ENCODE results near the gene C5AR2. TPM values are rescaled to one million over a fixed set of nuclear protein-coding genes. Genes with fewer than 3 reads are reported as not detected.
"Not testable (repeated sequence)": the region's sequence is repeated elsewhere in the genome, so short reads cannot be mapped to it uniquely, and the experiment has no call there.

C5AR2 gene
- not detected for polyA plus RNA-seq (2012; ENCODE audit: insufficient read depth, insufficient read length)

DNA sequence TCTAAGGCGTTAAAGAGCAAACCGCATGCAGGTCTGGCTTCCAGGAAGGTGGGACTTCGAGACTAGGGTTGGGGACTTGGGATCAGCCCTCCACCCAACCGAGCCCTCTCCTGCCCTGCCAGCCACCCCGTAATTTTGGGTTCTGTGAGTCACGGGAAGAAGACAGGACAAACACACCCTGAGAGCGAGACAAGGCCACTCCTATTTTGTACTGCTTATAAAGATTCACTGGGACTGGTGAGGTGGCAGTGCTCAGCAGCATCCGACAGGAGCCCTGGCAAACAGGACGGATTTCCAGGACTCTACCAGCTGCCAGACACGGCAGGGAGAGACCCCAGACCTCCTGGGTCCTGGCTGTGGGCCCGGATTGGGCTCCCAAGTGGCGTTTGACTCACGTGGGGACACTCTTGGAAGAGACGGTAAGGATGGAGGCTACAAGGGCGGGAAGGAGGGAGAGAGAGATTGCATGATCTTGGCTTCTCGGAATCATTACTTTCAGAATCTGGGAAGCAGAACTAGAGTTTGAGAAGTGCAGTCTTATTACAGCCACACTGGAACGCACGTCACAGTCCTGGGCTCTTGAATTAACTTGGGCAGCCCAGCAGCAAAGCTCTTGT lies at the start of gene C5AR2:
Gene C5AR2, plus strand, starts transcription at position 245 of the 617 bp plus-strand sequence. CDS start 8,625 bp downstream, outside the sequence.
- no peak within 1 kb of the TSS for H3K4me3 ChIP-seq (ENCODE audit: low read length)
- no peak for DNase-seq (ENCODE audit: low read depth, low spot score)

DNA sequence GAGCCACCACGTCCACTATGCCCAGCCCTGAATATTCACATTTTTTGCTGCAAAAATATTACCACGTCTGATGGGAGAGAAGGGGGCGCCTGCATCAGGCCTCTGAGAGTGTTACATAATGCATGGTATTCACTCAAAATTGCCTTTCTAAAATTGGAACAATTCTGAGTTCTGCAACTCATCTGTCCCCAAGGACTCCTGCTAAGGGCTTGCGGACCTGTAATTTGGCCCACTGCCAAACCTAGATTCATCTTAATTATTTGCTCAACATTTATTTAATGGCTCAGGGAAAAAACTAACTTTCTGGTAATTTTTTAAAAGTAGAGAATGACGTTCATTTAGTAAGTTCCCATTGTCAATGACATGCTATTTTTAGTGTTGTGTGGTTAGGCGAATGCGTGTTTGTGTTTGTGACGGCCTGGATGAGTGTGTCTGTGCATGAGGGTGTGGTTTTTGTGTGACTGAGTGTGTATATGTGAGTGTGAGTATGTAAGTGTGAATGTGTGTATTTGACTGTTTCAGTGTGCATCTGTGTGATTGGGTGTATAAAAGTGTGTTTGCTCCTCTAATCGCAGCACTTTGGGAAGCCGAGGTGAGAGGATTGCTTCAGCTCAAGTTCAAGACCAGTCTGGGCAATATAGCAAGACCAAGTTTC lies 48.4 kb upstream of the C5AR2 start:
- DNase-seq (ENCODE audit: low read depth, low spot score), result no peak

DNA sequence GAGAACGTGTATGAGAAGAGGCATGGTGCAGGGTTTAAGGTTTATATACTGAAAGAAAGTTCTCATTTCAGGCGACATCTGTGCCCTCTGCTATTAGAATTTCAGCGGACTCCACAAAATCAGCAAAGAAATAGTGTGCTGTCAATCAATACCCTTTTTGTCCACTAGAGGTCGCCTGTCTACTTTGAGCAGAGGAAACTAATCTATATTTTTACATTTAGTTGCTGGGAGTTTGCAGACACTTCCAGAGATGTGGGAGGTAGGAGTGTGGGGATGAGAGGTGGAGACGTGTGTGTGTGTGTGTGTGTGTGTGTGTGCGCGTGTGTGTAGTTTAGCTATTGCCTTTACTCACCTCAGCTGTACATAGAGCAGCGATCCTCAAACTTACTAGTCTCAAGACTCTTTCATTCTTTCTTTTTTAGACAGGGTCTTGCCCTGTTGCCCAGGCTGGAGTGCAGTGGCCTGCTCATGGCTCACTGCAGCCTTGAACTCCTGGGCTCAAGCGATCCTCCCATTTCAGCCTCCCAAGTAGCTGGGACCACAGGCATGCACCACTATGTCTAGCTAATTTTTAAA lies 47.6 kb upstream of the C5AR2 start:
- peak; percentile 67 for DNase-seq (ENCODE audit: low read depth, low spot score)

More for the DNA sequence above, 48.4 kb upstream of the C5AR2 start:
- no peak overlapping the region for H3K4me3 ChIP-seq (ENCODE audit: low read length)

DNA sequence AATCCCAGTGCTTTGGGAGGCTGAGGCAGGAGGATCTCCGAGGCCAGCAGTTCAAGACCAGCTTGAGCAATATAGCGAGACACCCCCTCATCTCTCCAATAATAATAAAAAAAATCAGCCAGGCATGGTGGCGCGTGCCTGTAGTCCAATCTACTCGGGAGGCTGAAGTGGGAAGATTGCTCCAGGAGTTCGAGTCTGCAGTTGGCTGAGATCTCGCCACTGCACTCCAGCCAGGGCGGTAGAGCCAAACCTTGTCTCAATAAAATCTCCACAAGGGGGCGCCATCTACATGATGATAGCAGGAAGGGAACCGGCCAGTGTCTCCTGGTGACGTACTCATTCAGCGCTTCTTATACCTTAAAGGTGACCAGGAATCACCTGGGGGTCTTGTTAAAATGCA lies 35.9 kb upstream of the C5AR2 start:
- peak; percentile 76 for DNase-seq (ENCODE audit: low read depth, low spot score)

More for the DNA sequence above, 47.6 kb upstream of the C5AR2 start:
- H3K4me3 ChIP-seq (ENCODE audit: low read length), result no peak overlapping the region

DNA sequence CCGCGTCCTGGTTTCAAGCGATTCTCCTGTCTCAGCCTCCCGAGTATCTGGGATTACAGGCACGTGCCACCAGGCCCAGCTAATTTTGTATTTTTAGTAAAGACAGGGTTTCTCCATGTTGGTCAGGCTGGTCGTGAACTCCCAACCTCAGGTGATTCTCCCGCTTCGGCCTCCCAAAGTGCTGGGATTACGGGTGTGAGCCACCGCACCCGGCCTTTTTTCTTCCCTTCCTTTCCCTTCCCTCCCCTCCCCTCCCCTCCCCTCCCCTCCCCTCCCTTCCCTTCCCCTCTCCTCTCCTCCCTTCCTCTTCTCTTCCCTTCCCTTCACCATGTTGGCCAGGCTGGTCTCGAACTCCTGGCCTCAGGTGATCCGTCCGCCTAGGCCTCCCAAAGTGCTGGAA lies 31.1 kb upstream of the C5AR2 start:
- H3K4me3 ChIP-seq (ENCODE audit: low read length); DNase-seq (ENCODE audit: low read depth, low spot score): not testable (repeated sequence)

More for the DNA sequence above, 35.9 kb upstream of the C5AR2 start:
- H3K4me3 ChIP-seq (ENCODE audit: low read length), result no peak overlapping the region

DNA sequence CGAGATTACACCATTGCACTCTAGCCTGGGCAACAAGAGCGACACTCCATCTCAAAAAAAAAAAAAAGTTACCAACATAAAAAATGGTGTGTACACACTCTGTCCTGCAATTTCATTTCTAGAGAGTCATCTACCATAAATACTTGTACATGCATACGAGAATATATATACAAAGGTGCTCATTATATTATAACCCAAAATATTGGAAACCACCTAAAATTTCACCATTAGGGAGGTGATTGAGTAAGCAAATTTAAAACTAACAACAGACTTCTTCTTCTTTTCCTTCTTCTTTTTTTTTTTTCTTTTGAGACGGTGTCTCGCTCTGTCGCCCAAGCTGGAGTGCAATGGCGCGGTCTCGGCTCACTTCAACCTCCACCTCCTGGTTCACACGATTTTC lies 29.7 kb upstream of the C5AR2 start:
- H3K4me3 ChIP-seq (ENCODE audit: low read length), result no peak overlapping the region
- DNase-seq (ENCODE audit: low read depth, low spot score), result no peak

DNA sequence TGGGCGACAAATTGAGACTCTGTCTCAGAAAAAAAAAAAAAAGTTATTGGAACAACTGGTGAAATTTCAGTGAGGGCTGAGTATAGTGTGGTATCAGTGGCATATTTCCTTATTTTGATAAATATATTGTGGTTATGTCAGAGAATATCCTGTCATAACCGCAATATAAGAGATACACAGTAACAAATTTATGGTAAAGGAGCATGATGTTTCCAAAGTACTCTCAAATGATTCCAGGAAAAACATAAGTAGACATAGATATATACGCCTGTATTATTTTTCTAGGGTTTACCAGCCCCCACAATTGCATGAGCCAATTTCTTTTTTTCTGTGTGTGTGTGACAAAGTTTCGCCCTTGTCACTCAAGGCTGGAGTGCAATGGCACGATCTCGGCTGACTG lies 28.0 kb upstream of the C5AR2 start:
- DNase-seq (ENCODE audit: low read depth, low spot score), result no peak
- H3K4me3 ChIP-seq (ENCODE audit: low read length), result no peak overlapping the region

DNA sequence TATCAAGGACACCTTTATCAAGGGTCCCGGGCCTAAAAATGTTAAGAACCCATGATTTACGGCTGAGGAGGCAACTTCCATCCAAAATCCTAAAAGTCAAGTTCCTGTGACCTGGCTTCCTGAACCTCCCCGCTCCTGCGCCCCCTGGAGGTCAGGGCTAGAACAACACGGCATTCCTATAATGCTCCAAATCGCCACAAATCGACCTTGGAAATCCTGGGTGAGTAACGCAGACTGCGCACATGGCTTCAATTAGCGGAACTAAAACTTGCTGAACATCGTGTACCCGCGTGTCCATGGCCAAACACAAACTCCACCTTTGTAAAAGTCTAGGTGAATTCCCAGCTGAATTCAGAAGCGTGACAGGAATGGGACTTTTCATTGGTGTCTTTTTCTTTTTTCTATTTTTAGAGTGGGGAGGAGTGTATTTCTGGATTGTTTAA lies 26.6 kb upstream of the C5AR2 start:
- H3K4me3 ChIP-seq (ENCODE audit: low read length), result no peak overlapping the region
- DNase-seq (ENCODE audit: low read depth, low spot score), result peak; percentile 19

DNA sequence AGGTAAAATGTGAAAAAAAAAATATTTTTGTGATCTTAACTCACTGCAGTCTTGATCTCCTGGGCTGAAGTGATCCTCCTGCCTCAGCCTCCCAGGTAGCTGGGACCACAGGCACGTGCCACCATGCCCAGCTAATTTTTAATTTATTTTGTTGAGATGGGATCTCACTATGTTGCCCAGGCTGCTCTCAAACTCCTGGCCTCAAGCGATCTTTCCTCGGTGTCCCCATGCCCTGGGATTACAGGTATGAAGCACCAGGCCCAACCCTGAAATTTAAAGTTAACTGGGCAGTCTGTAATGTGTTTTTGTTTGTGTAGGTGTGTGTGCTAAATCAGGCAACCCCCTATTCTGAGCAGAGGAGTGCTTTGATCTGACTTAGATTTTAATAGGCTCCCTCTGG lies 25.7 kb upstream of the C5AR2 start:
- no peak overlapping the region for H3K4me3 ChIP-seq (ENCODE audit: low read length)
- DNase-seq (ENCODE audit: low read depth, low spot score), result no peak

DNA sequence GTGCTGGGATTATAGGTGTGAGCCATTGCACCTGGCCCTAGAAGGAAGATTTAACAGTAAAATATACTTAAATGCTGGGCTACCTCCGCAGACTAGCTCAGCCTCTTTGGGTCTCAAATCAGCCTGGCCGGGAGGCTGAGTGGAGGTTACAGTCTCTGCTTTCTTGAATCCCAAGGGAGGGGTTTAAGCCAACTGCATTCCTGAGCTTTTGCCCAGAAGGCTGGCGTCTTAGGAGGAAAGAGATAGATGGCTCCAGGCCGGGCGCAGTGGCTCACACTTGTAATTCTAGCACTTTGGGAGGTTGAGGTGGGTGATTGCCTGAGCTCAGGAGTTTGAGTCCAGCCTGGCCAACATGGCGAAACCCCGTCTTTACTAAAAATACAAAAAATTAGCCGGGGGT lies 22.9 kb upstream of the C5AR2 start:
- no peak overlapping the region for H3K4me3 ChIP-seq (ENCODE audit: low read length)
- DNase-seq (ENCODE audit: low read depth, low spot score), result no peak

DNA sequence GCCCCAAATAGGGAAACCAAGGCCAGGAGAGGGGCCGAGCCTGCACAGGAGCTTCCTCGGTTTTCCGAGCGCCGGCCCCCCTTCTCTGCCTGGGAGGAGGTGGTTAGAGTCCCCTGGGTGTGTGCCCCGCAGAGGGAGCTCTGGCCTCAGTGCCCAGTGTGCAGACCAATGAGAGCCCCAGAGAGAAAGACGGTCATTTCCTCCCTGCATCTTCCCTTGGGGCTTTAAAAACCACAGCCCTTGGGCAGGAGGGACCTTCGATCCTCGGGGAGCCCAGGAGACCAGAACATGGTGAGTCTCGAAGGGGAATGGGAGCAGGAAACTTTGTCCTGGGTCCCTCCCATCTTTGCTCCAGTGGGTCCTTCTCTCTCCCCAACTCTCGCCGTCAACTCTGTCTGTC lies 22.4 kb upstream of the C5AR2 start, which contains the start of gene C5AR1:
Gene C5AR1, plus strand, starts transcription at position 254 of the 400 bp plus-strand sequence. Its CDS starts 35 bp downstream, at position 289.
- DNase-seq (ENCODE audit: low read depth, low spot score), result no peak
- H3K4me3 ChIP-seq (ENCODE audit: low read length), result no peak within 1 kb of the TSS

DNA sequence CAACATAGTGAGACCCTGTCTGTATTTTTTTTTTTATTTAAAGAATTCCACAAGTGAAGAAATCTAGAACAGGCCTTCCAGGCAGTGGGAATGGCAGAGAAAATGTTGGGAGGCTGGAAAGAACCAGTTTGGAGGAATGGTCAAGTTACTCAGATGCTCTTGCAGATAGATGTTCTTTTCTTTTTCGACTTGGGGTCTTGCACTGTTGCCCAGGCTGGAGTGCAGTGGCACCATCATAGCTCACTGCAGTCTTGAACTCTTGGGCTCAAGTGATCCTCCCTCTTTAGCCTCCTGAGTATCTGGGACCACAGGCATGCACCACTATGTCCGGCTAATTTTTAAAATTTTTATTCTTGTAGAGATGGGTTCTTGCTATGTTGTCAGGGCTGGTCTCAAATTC lies 21.7 kb upstream of the C5AR2 start:
- no peak for DNase-seq (ENCODE audit: low read depth, low spot score)
- no peak overlapping the region for H3K4me3 ChIP-seq (ENCODE audit: low read length)

DNA sequence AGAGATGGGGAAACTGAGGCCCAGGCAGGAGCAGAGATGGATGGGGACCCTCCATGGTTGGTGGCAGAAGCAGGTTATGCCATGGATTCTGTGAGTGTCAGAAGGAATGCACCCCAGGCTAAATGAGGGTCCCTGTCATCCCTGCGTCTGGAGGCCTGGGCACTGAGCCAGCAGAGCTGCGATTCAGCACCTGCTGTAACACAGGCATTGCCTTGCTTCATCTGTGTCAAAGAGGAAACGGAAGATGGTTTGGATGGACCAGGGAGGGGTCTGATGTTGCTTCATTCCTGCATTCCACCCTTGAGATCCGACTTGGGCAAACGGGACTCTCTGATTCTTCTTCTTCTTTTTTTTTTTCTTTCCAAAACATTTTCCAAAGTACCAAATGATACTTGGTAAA lies 21.2 kb upstream of the C5AR2 start:
- no peak overlapping the region for H3K4me3 ChIP-seq (ENCODE audit: low read length)
- no peak for DNase-seq (ENCODE audit: low read depth, low spot score)

DNA sequence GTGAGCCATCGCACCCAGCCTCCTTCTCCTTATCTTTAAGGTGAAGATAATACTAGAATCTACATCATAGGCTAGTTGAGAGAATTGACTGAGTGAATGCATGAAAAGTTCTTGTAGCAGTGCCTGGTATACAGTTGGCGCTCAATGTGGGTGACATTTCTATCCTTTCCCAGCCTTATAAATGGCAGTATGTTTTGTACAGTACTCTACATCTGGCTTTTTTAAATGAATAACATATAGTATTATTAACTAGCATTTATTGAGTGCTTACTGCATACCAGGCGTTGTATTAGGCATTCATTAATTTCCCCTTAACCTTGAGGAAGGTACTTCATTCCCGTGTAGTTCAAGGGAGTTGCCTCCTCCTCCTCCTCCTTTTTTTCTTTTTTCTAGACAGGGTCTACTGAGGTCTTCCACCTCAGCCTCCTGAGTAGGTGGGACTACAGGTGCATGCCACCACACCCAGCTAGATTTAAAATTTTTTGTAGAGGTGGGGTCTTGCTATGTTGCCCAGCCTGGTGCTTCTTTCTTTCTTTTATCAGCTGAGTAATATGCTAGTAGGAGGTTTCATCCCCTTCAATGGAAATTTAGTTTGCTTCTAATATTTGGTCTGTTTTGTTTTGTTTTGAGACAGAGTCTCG lies 19.5 kb upstream of the C5AR2 start:
- H3K4me3 ChIP-seq (ENCODE audit: low read length), result no peak overlapping the region
- DNase-seq (ENCODE audit: low read depth, low spot score), result no peak

DNA sequence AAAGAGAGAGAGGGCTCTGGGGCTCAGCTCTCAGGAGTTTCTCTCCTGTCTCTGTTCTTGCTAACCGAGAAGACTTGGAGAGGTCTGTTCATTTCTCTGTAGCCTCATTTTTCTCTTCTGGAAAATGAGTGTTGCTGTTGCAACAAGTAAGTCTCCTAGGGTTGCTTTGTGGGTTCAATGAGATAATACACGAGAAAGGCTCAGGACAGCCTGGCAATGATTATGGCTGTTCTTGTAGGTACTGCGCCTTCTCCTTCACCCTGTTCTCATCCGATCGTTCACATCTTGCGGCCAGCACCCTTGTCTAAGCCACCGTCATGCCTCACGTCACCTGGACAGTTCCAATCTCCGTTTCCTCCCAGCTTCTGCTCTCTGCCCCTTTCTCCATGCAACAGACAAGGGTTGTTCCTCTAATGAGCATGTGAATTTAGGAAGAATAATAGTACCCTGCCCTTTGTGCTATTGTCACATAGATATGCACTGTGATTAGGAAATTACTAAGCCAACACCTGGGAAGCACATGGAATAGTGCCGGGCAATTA lies 18.1 kb upstream of the C5AR2 start:
- DNase-seq (ENCODE audit: low read depth, low spot score), result no peak
- no peak overlapping the region for H3K4me3 ChIP-seq (ENCODE audit: low read length)

DNA sequence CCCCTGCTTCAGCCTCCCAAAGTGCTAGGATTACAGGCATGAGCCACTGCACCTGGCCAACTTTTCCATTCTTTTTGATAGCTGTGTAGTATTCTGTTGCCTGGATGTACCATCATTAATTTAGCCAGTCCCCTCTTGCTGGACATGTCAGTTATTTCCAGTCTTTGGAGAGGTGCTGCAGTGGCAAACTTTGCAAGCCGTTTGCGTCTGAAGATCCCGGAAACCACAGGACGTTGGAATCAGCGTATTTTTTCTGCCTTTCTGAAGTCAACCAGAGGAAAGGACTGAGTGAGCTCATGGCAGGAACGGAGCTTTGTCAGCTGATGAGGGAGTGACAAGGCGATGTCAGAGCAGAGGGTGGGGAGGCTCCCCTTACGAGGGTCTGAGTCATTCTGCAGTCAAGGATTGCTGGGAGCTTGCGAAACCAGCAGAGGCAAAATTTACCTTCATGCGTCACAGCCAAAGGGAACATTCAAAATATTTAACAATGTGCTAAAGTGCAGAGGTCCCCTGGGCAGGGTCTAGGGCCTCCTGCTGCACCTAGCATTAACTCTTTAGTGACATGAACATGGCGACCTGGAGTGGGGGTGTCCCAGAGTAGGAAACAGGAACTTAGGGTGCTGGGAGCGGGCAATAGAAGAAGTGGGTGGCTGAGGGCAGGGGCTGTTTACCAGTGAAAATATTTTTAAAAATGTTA lies 16.7 kb upstream of the C5AR2 start:
- DNase-seq (ENCODE audit: low read depth, low spot score), result peak; percentile 62
- H3K4me3 ChIP-seq (ENCODE audit: low read length), result no peak overlapping the region

DNA sequence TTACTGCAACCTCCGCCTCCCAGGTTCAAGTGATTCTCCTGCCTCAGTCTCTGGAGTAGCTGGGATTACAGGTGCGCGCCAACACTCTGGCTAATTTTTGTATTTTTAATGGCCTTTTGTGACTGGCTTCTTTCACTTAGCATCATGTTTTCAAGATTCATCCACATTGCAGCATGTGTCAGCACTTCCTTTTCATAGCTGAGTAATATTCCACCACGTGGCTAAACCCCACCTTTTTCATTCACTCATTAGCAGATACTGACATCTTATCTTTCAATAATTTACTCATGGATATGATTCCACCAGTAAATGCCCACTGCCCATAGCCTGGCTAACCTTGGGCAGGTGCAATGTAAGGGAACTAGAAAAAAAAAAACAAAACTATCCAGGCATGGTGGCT lies 15.5 kb upstream of the C5AR2 start:
- DNase-seq (ENCODE audit: low read depth, low spot score), result no peak
- no peak overlapping the region for H3K4me3 ChIP-seq (ENCODE audit: low read length)

DNA sequence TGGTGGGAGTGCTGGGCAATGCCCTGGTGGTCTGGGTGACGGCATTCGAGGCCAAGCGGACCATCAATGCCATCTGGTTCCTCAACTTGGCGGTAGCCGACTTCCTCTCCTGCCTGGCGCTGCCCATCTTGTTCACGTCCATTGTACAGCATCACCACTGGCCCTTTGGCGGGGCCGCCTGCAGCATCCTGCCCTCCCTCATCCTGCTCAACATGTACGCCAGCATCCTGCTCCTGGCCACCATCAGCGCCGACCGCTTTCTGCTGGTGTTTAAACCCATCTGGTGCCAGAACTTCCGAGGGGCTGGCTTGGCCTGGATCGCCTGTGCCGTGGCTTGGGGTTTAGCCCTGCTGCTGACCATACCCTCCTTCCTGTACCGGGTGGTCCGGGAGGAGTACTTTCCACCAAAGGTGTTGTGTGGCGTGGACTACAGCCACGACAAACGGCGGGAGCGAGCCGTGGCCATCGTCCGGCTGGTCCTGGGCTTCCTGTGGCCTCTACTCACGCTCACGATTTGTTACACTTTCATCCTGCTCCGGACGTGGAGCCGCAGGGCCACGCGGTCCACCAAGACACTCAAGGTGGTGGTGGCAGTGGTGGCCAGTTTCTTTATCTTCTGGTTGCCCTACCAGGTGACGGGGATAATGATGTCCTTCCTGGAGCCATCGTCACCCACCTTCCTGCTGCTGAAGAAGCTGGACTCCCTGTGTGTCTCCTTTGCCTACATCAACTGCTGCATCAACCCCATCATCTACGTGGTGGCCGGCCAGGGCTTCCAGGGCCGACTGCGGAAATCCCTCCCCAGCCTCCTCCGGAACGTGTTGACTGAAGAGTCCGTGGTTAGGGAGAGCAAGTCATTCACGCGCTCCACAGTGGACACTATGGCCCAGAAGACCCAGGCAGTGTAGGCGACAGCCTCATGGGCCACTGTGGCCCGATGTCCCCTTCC lies 11.8 kb upstream of the C5AR2 start:
- H3K4me3 ChIP-seq (ENCODE audit: low read length), result no peak overlapping the region
- DNase-seq (ENCODE audit: low read depth, low spot score), result no peak
